Activated CD8-positive, alpha-beta T cell treated with anti-CD3 and anti-CD28 coated beads, Interleukin-2, amount 10 ng/mL, durations not matched to agents 7 days and 5 days (primary cell): ENCODE results near the gene KRTAP24-1. TPM values are rescaled to one million over a fixed set of nuclear protein-coding genes. Genes with fewer than 3 reads are reported as not detected.

Experiments
- ATAC-seq: fragments of 150-1000 bp; cut with Tn5 transposase; one replicate; pipeline ENCODE4 v1.10.0; 2021; ENCODE audit warnings: moderate library complexity
- CTCF ChIA-PET: fragments of 350-600 bp; sonication (Branson Sonifier 250); formaldehyde crosslinking; loops from one replicate; lab custom pipeline; 2021; ENCODE audit warnings: antibody characterized with exemption; lab: Charles Lee
- POLR2A ChIA-PET: fragments of 350-600 bp; sonication (Branson Sonifier 250); formaldehyde crosslinking; loops from one replicate; lab custom pipeline; 2021; ENCODE audit warnings: antibody characterized with exemption; lab: Charles Lee
- DNase-seq: peaks from one replicate; pipeline ENCODE4 v3.0.0-alpha.2; 2020
- H3K27ac Mint-ChIP-seq: one replicate; pipeline ENCODE4 v1.8.0; 2021; ENCODE audit warnings: mild to moderate bottlenecking, mixed read lengths
- H3K27me3 Mint-ChIP-seq: one replicate; pipeline ENCODE4 v1.8.0; 2021; ENCODE audit warnings: low read depth, mixed read lengths
- H3K36me3 Mint-ChIP-seq: one replicate; pipeline ENCODE4 v1.8.0; 2021; ENCODE audit warnings: low read depth, mixed read lengths
- H3K4me1 Mint-ChIP-seq: one replicate; pipeline ENCODE4 v1.8.0; 2021; ENCODE audit warnings: low read depth, mixed read lengths
- H3K4me3 Mint-ChIP-seq: one replicate; pipeline ENCODE4 v1.8.0; 2021; ENCODE audit warnings: mild to moderate bottlenecking, mixed read lengths
- H3K9me3 Mint-ChIP-seq: one replicate; pipeline ENCODE4 v1.8.0; 2022; ENCODE audit warnings: mixed read lengths; ENCODE audit not compliant: insufficient read depth
- total RNA-seq, 2 experiments: library from RNA; stranded (reverse); gene quantifications; one replicate each; pipeline ENCODE4 v1.2.3, GENCODE V29; 2021

The KRTAP24-1 gene
- total RNA-seq, 2 experiments from 2014 or later, result not detected

DNA sequence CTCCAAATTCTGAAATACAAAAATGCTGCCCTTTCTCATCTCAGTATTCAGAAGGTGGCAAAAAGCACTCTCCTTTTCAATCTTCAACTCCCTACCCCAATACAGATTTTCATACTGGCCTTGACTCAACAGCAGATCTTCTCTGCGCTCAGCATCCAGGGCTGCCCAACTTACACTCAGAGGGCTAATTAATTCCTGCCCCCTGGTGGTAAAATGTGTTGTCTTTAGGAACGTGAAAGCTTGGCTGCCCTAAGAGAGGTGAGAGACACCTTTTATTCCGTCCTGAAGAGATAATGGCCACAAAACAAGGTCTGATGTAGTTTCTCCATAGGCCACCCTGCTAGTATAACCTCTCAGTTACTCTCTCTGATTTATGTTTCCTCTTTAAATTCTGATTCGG lies 25.0 kb downstream of the KRTAP24-1 start:
- ChIA-PET POLR2A (no interaction called here), CTCF (no interaction called here)

DNA sequence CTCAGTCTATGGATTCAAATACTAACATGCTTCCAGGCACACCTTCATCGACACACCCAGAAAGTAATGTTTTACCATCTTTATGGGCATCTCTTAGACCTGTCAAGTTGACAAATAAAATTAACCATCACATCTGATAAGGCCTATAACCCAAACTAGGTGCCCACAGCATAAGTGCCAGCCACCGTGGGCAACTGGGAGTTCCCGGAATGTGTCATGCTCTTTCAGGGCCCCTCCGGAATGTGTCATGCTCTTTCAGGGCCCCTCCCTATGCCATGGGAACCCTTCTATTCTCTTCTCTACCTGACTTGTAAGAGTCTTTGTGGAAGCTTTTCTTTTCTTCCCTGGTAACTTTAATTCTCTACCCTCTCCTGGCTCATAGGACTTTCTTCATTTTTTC lies 26.6 kb downstream of the KRTAP24-1 start:
- no peak for DNase-seq
- H3K4me3 Mint-ChIP-seq, result no peak overlapping the region

More for the DNA sequence above, 25.0 kb downstream of the KRTAP24-1 start:
- no peak overlapping the region for H3K27ac Mint-ChIP-seq
- H3K4me3 Mint-ChIP-seq, result no peak overlapping the region
- ATAC-seq (no peak), DNase-seq (no peak)
- H3K36me3 Mint-ChIP-seq, result no peaks in the 10 kb centered on the region
- no peaks in the 10 kb centered on the region for H3K4me1 Mint-ChIP-seq
- no peaks in the 10 kb centered on the region for H3K9me3 Mint-ChIP-seq
- no peaks in the 10 kb centered on the region for H3K27me3 Mint-ChIP-seq

DNA sequence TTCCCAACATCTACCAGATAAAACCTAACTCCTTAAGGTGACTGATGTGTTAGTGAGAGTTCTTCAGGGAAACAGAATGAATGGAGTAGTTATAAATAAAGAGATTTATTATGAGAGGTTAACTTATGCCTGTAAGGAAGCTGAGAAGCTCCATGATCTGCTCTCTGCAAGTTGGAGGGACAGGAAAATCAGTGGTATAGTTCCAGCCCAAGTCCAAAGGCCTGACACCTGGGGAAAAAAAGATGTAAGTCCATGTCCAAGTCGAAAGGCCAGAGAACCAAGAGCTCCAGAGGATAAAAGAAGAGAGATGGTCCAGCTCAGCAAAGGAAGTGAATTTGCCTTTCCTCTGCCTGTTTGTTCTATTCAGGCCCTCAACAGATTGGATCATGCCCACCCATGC lies 27.1 kb downstream of the KRTAP24-1 start:
- Mint-ChIP-seq H3K27me3 (no peaks in the 10 kb centered on the region), H3K9me3 (no peaks in the 10 kb centered on the region), H3K27ac (no peak overlapping the region), H3K4me3 (no peak overlapping the region), H3K36me3 (no peaks in the 10 kb centered on the region), H3K4me1 (no peaks in the 10 kb centered on the region)
- ChIA-PET POLR2A (no interaction called here), CTCF (no interaction called here)
- DNase-seq, result no peak
- no peak for ATAC-seq

More for the DNA sequence above, 26.6 kb downstream of the KRTAP24-1 start:
- Mint-ChIP-seq H3K27me3 (no peaks in the 10 kb centered on the region), H3K9me3 (no peaks in the 10 kb centered on the region), H3K27ac (no peak overlapping the region), H3K4me1 (no peaks in the 10 kb centered on the region), H3K36me3 (no peaks in the 10 kb centered on the region)
- POLR2A ChIA-PET, result no interaction called here
- no peak for ATAC-seq
- CTCF ChIA-PET, result no interaction called here

DNA sequence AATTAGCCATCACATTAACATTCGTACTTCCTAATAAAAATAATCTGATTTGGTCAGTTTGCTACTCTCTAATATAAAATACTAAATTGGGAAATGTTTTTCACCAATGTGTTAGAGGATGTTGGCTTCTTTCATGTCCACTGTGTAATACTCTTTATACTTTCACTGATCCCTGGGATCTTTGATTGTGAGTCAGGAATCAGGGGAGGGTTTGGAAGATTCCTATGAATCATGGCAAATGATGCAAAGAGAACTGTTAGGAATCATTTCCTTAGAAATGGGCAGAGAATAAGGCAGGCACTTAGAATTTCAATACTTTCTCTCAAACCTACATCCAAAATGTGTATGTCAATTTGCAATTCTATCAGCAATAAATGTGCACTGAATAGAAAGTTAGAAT lies 31.0 kb downstream of the KRTAP24-1 start:
- H3K9me3 Mint-ChIP-seq, result no peaks in the 10 kb centered on the region
- ChIA-PET CTCF (no interaction called here), POLR2A (no interaction called here)
- DNase-seq (no peak), ATAC-seq (no peak)
- H3K27ac Mint-ChIP-seq, result no peak overlapping the region
- H3K4me1 Mint-ChIP-seq, result no peaks in the 10 kb centered on the region
- no peak overlapping the region for H3K4me3 Mint-ChIP-seq
- no peaks in the 10 kb centered on the region for H3K36me3 Mint-ChIP-seq
- H3K27me3 Mint-ChIP-seq, result no peaks in the 10 kb centered on the region

DNA sequence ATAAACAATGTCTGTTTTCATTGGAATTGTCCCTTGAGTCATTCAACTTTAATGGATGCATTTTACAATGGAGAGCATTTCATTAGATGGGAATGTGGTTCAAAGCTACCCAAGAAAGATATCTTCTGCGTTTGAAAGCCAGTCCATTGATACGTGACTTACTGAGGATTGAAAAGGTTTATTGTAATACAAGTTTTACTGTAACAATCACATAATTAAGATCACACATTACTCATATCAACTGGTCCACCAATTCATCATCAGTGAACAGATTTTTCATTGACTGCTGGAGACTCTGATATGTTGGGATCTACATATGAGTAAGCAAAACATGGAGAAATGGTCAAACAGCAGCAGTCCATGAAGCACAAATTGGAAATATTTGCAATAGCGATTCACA lies 32.8 kb downstream of the KRTAP24-1 start:
- Mint-ChIP-seq H3K27me3 (no peaks in the 10 kb centered on the region), H3K4me1 (no peaks in the 10 kb centered on the region), H3K4me3 (no peak overlapping the region), H3K9me3 (no peaks in the 10 kb centered on the region), H3K36me3 (no peaks in the 10 kb centered on the region), H3K27ac (no peak overlapping the region)
- CTCF ChIA-PET, result no interaction called here
- no peak for ATAC-seq
- POLR2A ChIA-PET, result no interaction called here
- no peak for DNase-seq

DNA sequence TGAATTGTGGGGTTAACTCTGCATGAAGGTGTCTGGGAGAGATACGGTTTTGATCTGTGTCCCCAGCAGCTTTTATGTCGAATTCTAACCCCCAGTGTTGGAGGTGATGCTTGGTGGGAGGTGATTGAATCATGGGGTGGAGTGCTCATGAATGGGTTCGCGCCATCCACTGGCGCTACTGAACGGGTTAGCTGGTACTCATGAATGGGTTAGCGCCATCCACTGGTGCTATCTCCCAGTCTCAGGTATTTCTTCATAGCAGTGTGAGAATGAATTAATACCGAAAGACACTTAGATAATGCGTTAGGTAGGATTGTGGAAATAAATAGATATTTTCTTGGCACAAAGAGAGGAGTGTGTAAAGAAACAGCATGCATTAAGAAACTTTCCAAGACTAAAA lies 33.9 kb downstream of the KRTAP24-1 start:
- CTCF ChIA-PET, result no interaction called here
- Mint-ChIP-seq H3K27ac (no peak overlapping the region), H3K4me3 (no peak overlapping the region), H3K4me1 (no peaks in the 10 kb centered on the region), H3K27me3 (no peaks in the 10 kb centered on the region), H3K9me3 (no peaks in the 10 kb centered on the region), H3K36me3 (no peaks in the 10 kb centered on the region)
- POLR2A ChIA-PET, result no interaction called here
- no peak for DNase-seq
- no peak for ATAC-seq

DNA sequence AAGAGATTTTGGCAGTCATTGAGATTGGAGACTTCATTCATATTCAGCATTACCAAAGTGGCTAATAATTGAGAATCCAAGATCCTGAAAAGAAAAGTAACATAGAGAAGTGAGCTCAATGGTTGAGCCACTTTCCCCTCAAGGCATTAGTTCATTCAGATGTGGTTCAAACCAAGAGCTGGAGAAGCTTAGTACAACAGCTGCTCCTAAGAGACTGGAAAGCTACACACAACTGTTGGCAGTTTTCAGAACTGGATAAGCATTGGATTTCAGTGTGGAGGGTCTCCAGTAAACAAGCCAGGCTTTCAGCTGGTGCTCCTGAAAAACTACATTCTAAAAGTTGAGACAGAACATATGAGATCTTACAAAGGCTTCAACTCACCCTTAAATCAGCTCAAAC lies 37.7 kb downstream of the KRTAP24-1 start:
- POLR2A ChIA-PET, result no interaction called here

DNA sequence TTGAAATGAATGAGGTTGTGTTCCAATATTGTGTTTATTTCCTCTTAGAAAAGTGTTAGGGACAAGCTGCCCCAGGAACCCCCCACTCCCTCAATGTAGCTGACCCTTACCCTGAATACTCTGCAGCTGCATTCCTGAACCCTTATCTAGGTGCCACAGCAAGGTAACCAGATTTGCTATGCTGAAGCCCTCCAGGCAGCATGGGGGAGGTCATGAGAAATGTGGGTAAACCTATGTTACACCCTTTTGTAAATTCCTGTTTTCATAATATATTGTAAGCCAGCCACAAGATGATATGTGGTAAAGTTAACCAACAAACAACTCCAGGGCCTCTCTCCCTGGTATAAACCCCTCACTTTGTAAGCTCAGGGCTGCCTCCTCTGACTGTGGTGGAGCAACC lies 39.1 kb downstream of the KRTAP24-1 start:
- DNase-seq, result no peak
- ChIA-PET CTCF (no interaction called here), POLR2A (no interaction called here)
- Mint-ChIP-seq H3K27me3 (no peaks in the 10 kb centered on the region), H3K9me3 (no peaks in the 10 kb centered on the region), H3K27ac (no peak overlapping the region), H3K36me3 (no peaks in the 10 kb centered on the region), H3K4me1 (no peaks in the 10 kb centered on the region), H3K4me3 (no peak overlapping the region)
- no peak for ATAC-seq

More for the DNA sequence above, 37.7 kb downstream of the KRTAP24-1 start:
- no peak overlapping the region for H3K27ac Mint-ChIP-seq
- H3K36me3 Mint-ChIP-seq, result no peaks in the 10 kb centered on the region
- H3K4me1 Mint-ChIP-seq, result no peaks in the 10 kb centered on the region
- DNase-seq (no peak), ATAC-seq (no peak)
- H3K9me3 Mint-ChIP-seq, result no peaks in the 10 kb centered on the region
- no peaks in the 10 kb centered on the region for H3K27me3 Mint-ChIP-seq
- CTCF ChIA-PET, result no interaction called here
- no peak overlapping the region for H3K4me3 Mint-ChIP-seq

DNA sequence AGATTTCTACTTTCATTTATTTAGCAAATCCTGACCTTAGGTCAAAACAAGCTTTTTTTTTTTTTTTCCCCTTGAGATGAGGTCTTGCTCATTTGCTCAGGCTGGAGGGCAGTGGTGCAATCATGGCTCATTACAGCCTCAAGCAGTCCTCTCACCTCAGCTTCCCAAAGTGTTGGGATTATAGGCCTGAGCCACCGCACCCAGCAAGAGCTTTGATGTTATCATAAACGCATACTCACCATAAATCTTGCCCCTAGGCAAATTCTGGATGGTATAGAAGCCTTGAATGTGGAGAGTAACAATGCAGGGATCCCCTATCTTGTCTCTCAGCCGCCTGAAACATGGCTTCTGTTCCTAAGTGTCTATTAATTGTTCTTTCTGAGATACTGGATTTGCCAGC lies 42.1 kb downstream of the KRTAP24-1 start:
- ATAC-seq, result no peak
- H3K4me3 Mint-ChIP-seq, result no peak overlapping the region
- H3K36me3 Mint-ChIP-seq, result no peaks in the 10 kb centered on the region
- ChIA-PET CTCF (no interaction called here), POLR2A (no interaction called here)
- H3K27ac Mint-ChIP-seq, result no peak overlapping the region
- no peaks in the 10 kb centered on the region for H3K4me1 Mint-ChIP-seq
- no peaks in the 10 kb centered on the region for H3K27me3 Mint-ChIP-seq
- no peaks in the 10 kb centered on the region for H3K9me3 Mint-ChIP-seq
- no peak for DNase-seq

DNA sequence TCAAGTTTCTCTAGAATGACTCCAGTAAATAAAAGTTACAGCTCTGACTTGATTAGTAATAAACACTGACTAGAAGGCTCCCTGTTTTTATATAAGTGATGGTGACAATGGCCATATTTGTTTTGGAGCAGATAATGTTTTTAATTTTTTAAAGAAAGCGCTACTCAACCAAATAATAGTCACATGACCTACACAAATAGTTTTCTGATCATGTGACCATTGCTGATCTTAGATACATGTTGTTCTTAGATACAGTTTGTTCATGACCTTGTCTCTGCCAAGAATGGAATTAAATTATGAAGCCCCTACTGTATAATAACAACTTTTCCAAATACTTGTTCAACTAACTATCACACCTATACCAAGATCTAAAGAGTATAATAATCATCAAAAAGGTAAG lies 44.6 kb downstream of the KRTAP24-1 start:
- ChIA-PET CTCF (no interaction called here), POLR2A (no interaction called here)
- H3K27ac Mint-ChIP-seq, result no peak overlapping the region
- H3K27me3 Mint-ChIP-seq, result no peaks in the 10 kb centered on the region
- no peak overlapping the region for H3K4me3 Mint-ChIP-seq
- DNase-seq, result no peak
- no peak for ATAC-seq
- H3K36me3 Mint-ChIP-seq, result no peaks in the 10 kb centered on the region
- no peaks in the 10 kb centered on the region for H3K9me3 Mint-ChIP-seq
- no peaks in the 10 kb centered on the region for H3K4me1 Mint-ChIP-seq

DNA sequence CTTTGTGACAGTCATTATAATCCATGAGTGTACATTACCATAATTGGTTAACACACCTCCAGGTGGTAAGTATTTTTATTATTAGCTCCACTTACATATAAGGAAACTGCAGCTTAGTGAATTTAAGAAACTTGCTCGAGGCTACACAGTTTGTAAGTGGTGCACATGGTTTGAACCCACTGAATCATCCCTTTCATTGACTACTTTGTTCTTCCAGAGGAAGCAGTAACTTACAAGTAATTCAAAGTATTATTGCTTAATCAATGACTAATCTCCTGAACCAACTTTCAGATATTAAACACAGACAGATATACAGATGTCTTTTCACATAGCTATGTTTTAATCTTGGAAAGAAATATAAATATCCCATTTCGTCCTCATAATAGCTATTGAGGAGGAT lies 48.1 kb downstream of the KRTAP24-1 start:
- CTCF ChIA-PET, result no interaction called here
- H3K27me3 Mint-ChIP-seq, result no peaks in the 10 kb centered on the region
- DNase-seq (no peak), ATAC-seq (no peak)
- H3K4me3 Mint-ChIP-seq, result no peak overlapping the region
- no peak overlapping the region for H3K27ac Mint-ChIP-seq
- H3K36me3 Mint-ChIP-seq, result no peaks in the 10 kb centered on the region
- no peaks in the 10 kb centered on the region for H3K9me3 Mint-ChIP-seq
- POLR2A ChIA-PET, result no interaction called here
- no peaks in the 10 kb centered on the region for H3K4me1 Mint-ChIP-seq

DNA sequence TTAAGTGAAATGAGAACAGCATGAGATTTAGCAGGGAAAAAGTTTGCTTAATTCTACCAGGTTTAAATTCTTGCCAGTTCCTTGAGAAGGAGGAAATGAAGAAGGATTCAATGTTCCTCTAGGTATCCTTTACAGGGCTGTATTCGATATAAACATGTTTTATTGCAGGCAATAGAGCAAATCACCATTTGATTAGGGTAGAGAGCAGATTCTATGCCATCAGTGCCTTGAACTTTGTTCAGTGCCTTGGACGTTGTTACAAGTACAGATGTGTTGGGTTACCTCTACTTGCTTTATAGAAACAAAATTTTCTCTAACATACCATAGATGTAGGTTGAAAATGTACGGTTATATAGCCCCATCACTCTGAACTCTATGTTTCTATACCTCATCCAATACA lies 48.7 kb downstream of the KRTAP24-1 start:
- CTCF ChIA-PET, result no interaction called here
- Mint-ChIP-seq H3K4me3 (no peak overlapping the region), H3K27me3 (no peaks in the 10 kb centered on the region), H3K9me3 (no peaks in the 10 kb centered on the region), H3K4me1 (no peaks in the 10 kb centered on the region), H3K27ac (no peak overlapping the region), H3K36me3 (no peaks in the 10 kb centered on the region)
- no peak for DNase-seq
- no peak for ATAC-seq
- POLR2A ChIA-PET, result no interaction called here

DNA sequence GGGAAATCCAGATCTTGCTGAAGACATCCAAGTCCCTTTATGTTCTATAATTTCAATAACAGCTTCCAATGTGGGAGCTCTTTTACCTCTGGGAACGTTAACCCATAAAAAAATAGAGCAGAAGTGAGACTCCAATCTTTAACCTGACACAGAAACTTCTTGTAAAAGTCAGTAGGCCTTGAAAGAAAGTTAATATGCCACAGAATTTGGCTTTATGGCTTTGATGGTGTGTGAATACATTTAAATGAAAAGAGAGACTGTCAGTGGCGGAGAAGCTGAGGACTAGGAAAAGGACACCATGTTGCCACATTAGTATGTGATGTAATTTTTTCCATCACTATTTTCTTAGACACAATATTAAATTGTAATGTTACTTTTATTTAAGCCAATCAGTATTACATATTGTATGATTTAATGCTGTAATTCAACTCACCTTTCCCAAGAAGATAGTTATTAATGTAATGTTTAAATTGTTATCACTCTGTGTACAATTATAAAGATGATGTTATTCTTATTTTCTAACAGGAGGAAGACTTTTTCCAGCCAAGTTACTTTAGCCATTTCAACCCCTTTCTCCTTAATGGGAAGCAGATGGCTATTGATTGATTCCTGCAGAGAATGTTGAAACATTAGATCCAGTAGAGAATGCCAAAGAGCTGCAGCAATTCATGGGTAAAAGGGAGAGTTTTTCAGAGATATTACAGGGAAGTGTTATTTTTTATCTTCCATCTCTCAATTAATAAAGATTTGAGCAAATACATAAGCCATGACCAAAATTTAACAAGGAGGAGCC lies 49.3 kb downstream of the KRTAP24-1 start:
- Mint-ChIP-seq H3K9me3 (no peaks in the 10 kb centered on the region), H3K27ac (no peak overlapping the region), H3K27me3 (no peaks in the 10 kb centered on the region), H3K36me3 (no peaks in the 10 kb centered on the region), H3K4me1 (no peaks in the 10 kb centered on the region), H3K4me3 (no peak overlapping the region)
- ATAC-seq (no peak), DNase-seq (no peak)
- CTCF ChIA-PET, result no interaction called here
- POLR2A ChIA-PET, result no interaction called here
